HepG2 (cell line): ENCODE results near the gene MYH9. TPM values are rescaled to one million over a fixed set of nuclear protein-coding genes. Genes with fewer than 3 reads are reported as not detected.

ENCODE experiments used
- ATAC-seq: fragments of 200-7000 bp; cut with Tn5 transposase; 3 replicates; pipeline ENCODE4 v1.9.1; 2020; ENCODE audit warnings: mild to moderate bottlenecking, moderate library complexity
- BruUV-seq: library from RNA; stranded (reverse); fragments of 400-500 nt; replicated peaks from 2 replicates; lab custom pipeline; 2021; lab: Mats Ljungman, UMichigan
- CTCF ChIA-PET: fragments of 300-600 bp; formaldehyde crosslinking; extraction: SDS; loops from one replicate; lab custom pipeline; 2021; ENCODE audit warnings: low total read pairs, inconsistent platforms, low intra/inter-chr PET ratio; lab: Yijun Ruan, JAX
- POLR2A ChIA-PET: fragments of 350-600 bp; sonication (Branson Sonifier 250); formaldehyde crosslinking; loops from one replicate; lab custom pipeline; 2020; ENCODE audit warnings: antibody characterized with exemption, inconsistent platforms; lab: Yijun Ruan, JAX
- DNase-seq: peaks from one replicate; pipeline ENCODE4 v3.0.0-alpha.2; 2015; ENCODE audit warnings: low spot score
- FAIRE-seq: peaks from 3 replicates; lab custom pipeline; 2011; peaks lifted over from hg19 to GRCh38; lab: Jason Lieb, UNC
- H2AFZ ChIP-seq: one replicate; pipeline ENCODE4 v1.6.1; 2011; ENCODE audit warnings: low read length, inconsistent platforms
- H3K27ac ChIP-seq: fragments of 300-600 bp; 3 replicates; pipeline ENCODE4 v1.8.0; 2011; ENCODE audit warnings: mixed run types, mild to moderate bottlenecking, mixed read lengths, low read length, inconsistent platforms; ENCODE audit not compliant: insufficient read depth; ENCODE audit errors: extremely low read length
- H3K27me3 ChIP-seq, 2 experiments: fragments of 200-600 bp in 1 of 2; 2 replicates in 1 of 2; 3 replicates in 1 of 2; pipeline versions ENCODE4 v1.6.0 to v1.8.0; 2011; ENCODE audit warnings: low read length in 2 of 2, mild to moderate bottlenecking in 2 of 2, moderate library complexity in 2 of 2, inconsistent platforms in 1 of 2; ENCODE audit not compliant: insufficient read depth in 2 of 2, control insufficient read depth in 1 of 2
- H3K36me3 ChIP-seq, 2 experiments: fragments of 200-600 bp in 1 of 2; replicated peaks in 1 of 2; 2 replicates in 1 of 2; 3 replicates in 1 of 2; pipeline versions ENCODE4 v1.5.1 to v1.8.0; 2011; ENCODE audit warnings: low read length in 2 of 2, inconsistent platforms in 1 of 2; ENCODE audit not compliant: insufficient read depth in 2 of 2, control insufficient read depth in 1 of 2
- H3K4me1 ChIP-seq: 2 replicates; pipeline ENCODE4 v1.5.1; 2012; ENCODE audit warnings: low read length, inconsistent platforms; ENCODE audit not compliant: insufficient read depth
- H3K4me2 ChIP-seq: 2 replicates; pipeline ENCODE4 v1.6.0; 2011; ENCODE audit warnings: low read depth, low read length, inconsistent platforms
- H3K4me3 ChIP-seq, 3 experiments: fragments of 200-600 bp in 1 of 3; sonication (generic), shearing (Covaris generic) in 1 of 3; replicated peaks in 1 of 3; 2 replicates each; pipeline ENCODE4 v1.5.1; 2011 to 2016; ENCODE audit warnings: low read length in 3 of 3, inconsistent platforms in 2 of 3, low read depth in 2 of 3, mild to moderate bottlenecking in 2 of 3, control low read depth in 1 of 3, mixed read lengths in 1 of 3; ENCODE audit not compliant: insufficient read depth in 1 of 3
- H3K79me2 ChIP-seq: one replicate; pipeline ENCODE4 v1.6.1; 2011; ENCODE audit warnings: low read length, inconsistent platforms; ENCODE audit not compliant: insufficient read depth
- H3K9ac ChIP-seq: 2 replicates; pipeline ENCODE4 v1.6.0; 2011; ENCODE audit warnings: mild to moderate bottlenecking, low read depth, low read length, inconsistent platforms; ENCODE audit not compliant: insufficient read depth
- H3K9me3 ChIP-seq: 2 replicates; pipeline ENCODE4 v1.5.1; 2012; ENCODE audit warnings: mild to moderate bottlenecking, low read length
- H4K20me1 ChIP-seq: 2 replicates; pipeline ENCODE4 v1.6.0; 2011; ENCODE audit warnings: inconsistent platforms, mild to moderate bottlenecking, low read length, moderate library complexity; ENCODE audit not compliant: insufficient read depth
- ARID5B ChIP-seq: IDR thresholded peaks from 2 replicates; pipeline ENCODE4 v1.4.0; 2020; ENCODE audit warnings: mild to moderate bottlenecking, missing genetic modification reagents
- ATF6 ChIP-seq: sonication (generic); formaldehyde crosslinking; conservative IDR thresholded peaks from 2 replicates; pipeline ENCODE4 v1.4.0; 2020; ENCODE audit warnings: missing genetic modification reagents
- CEBPG ChIP-seq: IDR thresholded peaks from 2 replicates; pipeline ENCODE4 v1.6.1; 2016
- CENPT ChIP-seq: sonication (generic); formaldehyde crosslinking; IDR thresholded peaks from 2 replicates; pipeline ENCODE4 v1.8.0; 2022; ENCODE audit warnings: low read depth, mild to moderate bottlenecking, moderate library complexity, missing genetic modification reagents
- SRSF9 ChIP-seq: fragments of 200-400 bp; formaldehyde crosslinking; IDR thresholded peaks from 2 replicates; pipeline ENCODE4 v1.6.1; 2018; ENCODE audit warnings: borderline replicate concordance, mild to moderate bottlenecking, low read depth, low read length; ENCODE audit not compliant: insufficient read depth, poor library complexity, severe bottlenecking
- ZNF296 ChIP-seq: sonication (generic); formaldehyde crosslinking; conservative IDR thresholded peaks from 2 replicates; pipeline ENCODE4 v1.5.0; 2020; ENCODE audit warnings: mild to moderate bottlenecking, missing genetic modification reagents
- WGBS: methylation state at CpG from one replicate; pipeline ENCODE4 v1.1.6; 2017; ENCODE audit warnings: low lambda C conversion rate; 5-methylcytosine and 5-hydroxymethylcytosine counted together
- in situ Hi-C: cut with HindIII; loops from 2 replicates; pipeline ENCODE4 v1.10.0; 2017; ENCODE audit warnings: low pct_unique_long_range_greater_than_20kb; ENCODE audit not compliant: extremely low pct_ligation_motif_present
- intact Hi-C: fragments of 100-400 bp; cut with micrococcal nuclease; formaldehyde crosslinking; loops from one replicate; pipeline ENCODE4 v1.10.0; 2022; ENCODE audit not compliant: unreplicated experiment
- polyA plus RNA-seq, 8 experiments: library from polyadenylated mRNA; depleted of rRNA in 3 of 8; stranded (reverse) in 7 of 8; unstranded in 1 of 8; fragments of >200 nt; fragmentation: Illumina TruSeq in 4 of 8; extraction: Trizol in 4 of 8; gene quantifications; 2 replicates each; pipeline versions ENCODE4 v1.2.1 to v1.2.3, GENCODE V29; 2011 to 2016; ENCODE audit warnings: low read depth in 4 of 8, missing spikeins in 1 of 8, mixed read lengths in 1 of 8; ENCODE audit not compliant: insufficient read depth in 1 of 8
- total RNA-seq, 5 experiments: library from RNA; depleted of rRNA; stranded (reverse); fragments of >200 nt; fragmentation: Illumina TruSeq; extraction: Trizol; gene quantifications; 2 replicates each; pipeline ENCODE4 v1.2.3, GENCODE V29; 2016; ENCODE audit warnings: low read depth in 1 of 5
- TF ChIP-seq, protein P1 (sequence below): sonication (generic); formaldehyde crosslinking; IDR thresholded peaks from 2 replicates; pipeline ENCODE4 v1.5.0; 2020; ENCODE audit warnings: missing genetic modification reagents, mild to moderate bottlenecking, borderline replicate concordance
- TF ChIP-seq, protein P2 (sequence below): sonication (generic); formaldehyde crosslinking; IDR thresholded peaks from 2 replicates; pipeline ENCODE4 v1.4.0; 2020; ENCODE audit warnings: missing genetic modification reagents
- TF ChIP-seq, protein P3 (sequence below): sonication (generic); formaldehyde crosslinking; IDR thresholded peaks from 2 replicates; pipeline ENCODE4 v1.4.0; 2020; ENCODE audit warnings: mild to moderate bottlenecking, missing genetic modification reagents

MYH9 gene
- total and polyA plus RNA-seq, 2 of the 13 experiments (the other 11 are each of a cell fraction or from before 2014, with no cell fraction given), result 50.7 to 98.5 TPM

GRCh38 chr22:36349726-36350125, 38.0 kb downstream of the MYH9 start:
- peak overlapping the region; percentile 38 for H3K27ac ChIP-seq
- H3K79me2 ChIP-seq, result peaks cover 63% of the 10 kb centered on the region
- FAIRE-seq (peak; percentile 32), ATAC-seq (no peak), DNase-seq (no peak)
- in situ Hi-C loops, result no loop called here
- H3K9me3 ChIP-seq, result no peaks in the 10 kb centered on the region
- no peak overlapping the region for H3K4me2 ChIP-seq
- no peaks in the 10 kb centered on the region; a peak in 1 of 5 replicates for H3K27me3 ChIP-seq
- BruUV-seq, result no TSS peak
- no peak overlapping the region for H3K9ac ChIP-seq
- no peak overlapping the region for H3K4me3 ChIP-seq
- POLR2A ChIA-PET, result interaction anchor here (2.0 to 3.6 kb wide), 2 partner anchors 17 to 76 kb away, joined by 4 to 36 read pairs; no protein-coding TSS in a partner anchor
- CTCF ChIA-PET, result no interaction called here
- intact Hi-C loops, result loop anchor here (2.0 to 5.0 kb wide), 2 partner anchors 15 to 63 kb away; no protein-coding TSS in a partner anchor
- H4K20me1 ChIP-seq, result no peaks in the 10 kb centered on the region
- WGBS, result 100% methylated on average over 2 of the region's 2 CpGs
- H3K36me3 ChIP-seq, result peaks cover 14 to 18% of the 10 kb centered on the region in 2 experiments; a peak in 4 of 5 replicates
- peaks cover 93% of the 10 kb centered on the region for H3K4me1 ChIP-seq
- H2AFZ ChIP-seq, result no peak overlapping the region
- TF ChIP-seq SRSF9, result no peak
- TF ChIP-seq, protein P1, sequence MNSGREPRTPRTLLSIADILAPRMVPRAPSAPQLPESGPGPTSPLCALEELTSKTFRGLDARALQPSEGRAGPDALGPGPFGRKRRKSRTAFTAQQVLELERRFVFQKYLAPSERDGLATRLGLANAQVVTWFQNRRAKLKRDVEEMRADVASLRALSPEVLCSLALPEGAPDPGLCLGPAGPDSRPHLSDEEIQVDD (CRISPR knock-in tag), result no peak
- TF ChIP-seq CEBPG (CRISPR knock-in tag), result no peak
- TF ChIP-seq, protein P2, sequence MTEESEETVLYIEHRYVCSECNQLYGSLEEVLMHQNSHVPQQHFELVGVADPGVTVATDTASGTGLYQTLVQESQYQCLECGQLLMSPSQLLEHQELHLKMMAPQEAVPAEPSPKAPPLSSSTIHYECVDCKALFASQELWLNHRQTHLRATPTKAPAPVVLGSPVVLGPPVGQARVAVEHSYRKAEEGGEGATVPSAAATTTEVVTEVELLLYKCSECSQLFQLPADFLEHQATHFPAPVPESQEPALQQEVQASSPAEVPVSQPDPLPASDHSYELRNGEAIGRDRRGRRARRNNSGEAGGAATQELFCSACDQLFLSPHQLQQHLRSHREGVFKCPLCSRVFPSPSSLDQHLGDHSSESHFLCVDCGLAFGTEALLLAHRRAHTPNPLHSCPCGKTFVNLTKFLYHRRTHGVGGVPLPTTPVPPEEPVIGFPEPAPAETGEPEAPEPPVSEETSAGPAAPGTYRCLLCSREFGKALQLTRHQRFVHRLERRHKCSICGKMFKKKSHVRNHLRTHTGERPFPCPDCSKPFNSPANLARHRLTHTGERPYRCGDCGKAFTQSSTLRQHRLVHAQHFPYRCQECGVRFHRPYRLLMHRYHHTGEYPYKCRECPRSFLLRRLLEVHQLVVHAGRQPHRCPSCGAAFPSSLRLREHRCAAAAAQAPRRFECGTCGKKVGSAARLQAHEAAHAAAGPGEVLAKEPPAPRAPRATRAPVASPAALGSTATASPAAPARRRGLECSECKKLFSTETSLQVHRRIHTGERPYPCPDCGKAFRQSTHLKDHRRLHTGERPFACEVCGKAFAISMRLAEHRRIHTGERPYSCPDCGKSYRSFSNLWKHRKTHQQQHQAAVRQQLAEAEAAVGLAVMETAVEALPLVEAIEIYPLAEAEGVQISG (CRISPR knock-in tag), result no peak
- no peak for TF ChIP-seq CENPT (CRISPR knock-in tag)
- TF ChIP-seq, protein P3, sequence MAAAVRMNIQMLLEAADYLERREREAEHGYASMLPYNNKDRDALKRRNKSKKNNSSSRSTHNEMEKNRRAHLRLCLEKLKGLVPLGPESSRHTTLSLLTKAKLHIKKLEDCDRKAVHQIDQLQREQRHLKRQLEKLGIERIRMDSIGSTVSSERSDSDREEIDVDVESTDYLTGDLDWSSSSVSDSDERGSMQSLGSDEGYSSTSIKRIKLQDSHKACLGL (CRISPR knock-in tag), result no peak
- TF ChIP-seq ZNF296, result no peak
- TF ChIP-seq ATF6 (CRISPR knock-in tag), result no peak
- TF ChIP-seq ARID5B (CRISPR knock-in tag), result no peak
